ENCODE measurements around the gene KRTAP10-11. TPM values are rescaled to one million over a fixed set of nuclear protein-coding genes. Genes with fewer than 3 reads are reported as not detected.
A peak's percentile ranks its signal among the peaks of the same experiment; 100 is the strongest.
"Not testable (repeated sequence)": the region's sequence is repeated elsewhere in the genome, so short reads cannot be mapped to it uniquely, and the experiment has no call there.

Gene KRTAP10-11
- total RNA-seq, 2 experiments from 2014 or later = not detected

GRCh38 chr21:44617071-44617501, 29.1 kb upstream of the KRTAP10-11 start:
- H3K27ac Mint-ChIP-seq = no peak overlapping the region
- no peak overlapping the region for H3K4me3 Mint-ChIP-seq
- peaks cover 33% of the 10 kb centered on the region for H3K4me1 Mint-ChIP-seq (ENCODE audit: low read depth)
- H3K27me3 Mint-ChIP-seq (ENCODE audit: low read depth) = no peaks in the 10 kb centered on the region
- CTCF ChIA-PET = no interaction called here
- POLR2A ChIA-PET = no interaction called here
- peaks cover 28% of the 10 kb centered on the region for H3K36me3 Mint-ChIP-seq (ENCODE audit: low read depth)
- peaks cover 28% of the 10 kb centered on the region for H3K9me3 Mint-ChIP-seq (ENCODE audit: insufficient read depth)
- ATAC-seq (no peak), DNase-seq (no peak)

GRCh38 chr21:44618504-44618903, 27.7 kb upstream of the KRTAP10-11 start:
- peak overlapping the region; percentile 89 for H3K27ac Mint-ChIP-seq
- ChIA-PET POLR2A (interaction anchor here (0.8 to 1.2 kb wide), 2 partner anchors 33 to 35 kb away, joined by 3 to 4 read pairs; no protein-coding TSS in a partner anchor), CTCF (interaction anchor here (0.8 to 2.1 kb wide), 6 partner anchors 9 to 175 kb away, joined by 3 to 7 read pairs (median 4); partner anchors contain the start of gene KRTAP12-3)
- ATAC-seq = peak; percentile 29
- peaks cover 39% of the 10 kb centered on the region for H3K9me3 Mint-ChIP-seq (ENCODE audit: insufficient read depth)
- no peaks in the 10 kb centered on the region for H3K27me3 Mint-ChIP-seq (ENCODE audit: low read depth)
- no peak for DNase-seq
- peaks cover 33% of the 10 kb centered on the region for H3K4me1 Mint-ChIP-seq (ENCODE audit: low read depth)
- peak overlapping the region; percentile 45 for H3K4me3 Mint-ChIP-seq
- H3K36me3 Mint-ChIP-seq (ENCODE audit: low read depth) = peaks cover 30% of the 10 kb centered on the region

- peaks cover 43% of the 10 kb centered on the region for H3K9me3 Mint-ChIP-seq (ENCODE audit: insufficient read depth)
- peak overlapping the region; percentile 89 for H3K27ac Mint-ChIP-seq
- H3K4me3 Mint-ChIP-seq = peak overlapping the region; percentile 45
- POLR2A ChIA-PET = interaction anchor here (0.8 to 1.2 kb wide), 2 partner anchors 33 to 34 kb away, joined by 3 to 4 read pairs; no protein-coding TSS in a partner anchor
- H3K4me1 Mint-ChIP-seq (ENCODE audit: low read depth) = peaks cover 33% of the 10 kb centered on the region
- H3K36me3 Mint-ChIP-seq (ENCODE audit: low read depth) = peaks cover 33% of the 10 kb centered on the region
- peak; percentile 77 for DNase-seq
- H3K27me3 Mint-ChIP-seq (ENCODE audit: low read depth) = no peaks in the 10 kb centered on the region
- CTCF ChIA-PET = interaction anchor here (0.7 to 2.1 kb wide), 7 partner anchors 8 to 523 kb away, joined by 3 to 7 read pairs (median 4); partner anchors contain the start of gene KRTAP12-3
- peak; percentile 98 for ATAC-seq
Observed at GRCh38 chr21:44618909-44619308, 27.3 kb upstream of the KRTAP10-11 start.

- peaks cover 53% of the 10 kb centered on the region for H3K9me3 Mint-ChIP-seq (ENCODE audit: insufficient read depth)
- peaks cover 4% of the 10 kb centered on the region for H3K27me3 Mint-ChIP-seq (ENCODE audit: low read depth)
- no peak overlapping the region for H3K4me3 Mint-ChIP-seq
- H3K27ac Mint-ChIP-seq = peak overlapping the region; percentile 10
- POLR2A ChIA-PET = no interaction called here
- H3K36me3 Mint-ChIP-seq (ENCODE audit: low read depth) = peaks cover 39% of the 10 kb centered on the region
- CTCF ChIA-PET = interaction anchor here (1.3 to 2.1 kb wide), 2 partner anchors 8 to 38 kb away, joined by 3 to 7 read pairs; partner anchors contain the start of gene KRTAP12-3
- peaks cover 33% of the 10 kb centered on the region for H3K4me1 Mint-ChIP-seq (ENCODE audit: low read depth)
- ATAC-seq (no peak), DNase-seq (no peak)
Observed at GRCh38 chr21:44619886-44620285, 26.3 kb upstream of the KRTAP10-11 start.

GRCh38 chr21:44623575-44623974, 22.6 kb upstream of the KRTAP10-11 start:
- Mint-ChIP-seq H3K27me3 (ENCODE audit: low read depth) (peaks cover 4% of the 10 kb centered on the region), H3K4me3 (no peak overlapping the region), H3K36me3 (ENCODE audit: low read depth) (peaks cover 33% of the 10 kb centered on the region), H3K27ac (no peak overlapping the region), H3K4me1 (ENCODE audit: low read depth) (peaks cover 15% of the 10 kb centered on the region), H3K9me3 (ENCODE audit: insufficient read depth) (peaks cover 49% of the 10 kb centered on the region)
- DNase-seq = no peak
- ChIA-PET POLR2A (no interaction called here), CTCF (no interaction called here)
- ATAC-seq = no peak

GRCh38 chr21:44625756-44626155, 20.5 kb upstream of the KRTAP10-11 start:
- POLR2A ChIA-PET = interaction anchor here (0.6 kb wide), 1 partner anchor 24 kb away, joined by 3 read pairs; no protein-coding TSS in a partner anchor
- H3K27me3 Mint-ChIP-seq (ENCODE audit: low read depth) = peaks cover 4% of the 10 kb centered on the region
- peaks cover 13% of the 10 kb centered on the region for H3K4me1 Mint-ChIP-seq (ENCODE audit: low read depth)
- H3K27ac Mint-ChIP-seq = no peak overlapping the region
- H3K9me3 Mint-ChIP-seq (ENCODE audit: insufficient read depth) = peaks cover 39% of the 10 kb centered on the region
- DNase-seq (no peak), ATAC-seq (no peak)
- H3K4me3 Mint-ChIP-seq = no peak overlapping the region
- H3K36me3 Mint-ChIP-seq (ENCODE audit: low read depth) = peaks cover 24% of the 10 kb centered on the region
- CTCF ChIA-PET = interaction anchor here (1.0 kb wide), 1 partner anchor 115 kb away, joined by 3 read pairs; no protein-coding TSS in a partner anchor

- ATAC-seq (no peak), DNase-seq (no peak)
- Mint-ChIP-seq H3K4me3 (no peak overlapping the region), H3K4me1 (ENCODE audit: low read depth) (peaks cover 15% of the 10 kb centered on the region), H3K27ac (no peak overlapping the region), H3K27me3 (ENCODE audit: low read depth) (peaks cover 4% of the 10 kb centered on the region), H3K9me3 (ENCODE audit: insufficient read depth) (peaks cover 42% of the 10 kb centered on the region), H3K36me3 (ENCODE audit: low read depth) (peaks cover 26% of the 10 kb centered on the region)
- POLR2A ChIA-PET = no interaction called here
- CTCF ChIA-PET = interaction anchor here (1.0 kb wide), 1 partner anchor 116 kb away, joined by 3 read pairs; no protein-coding TSS in a partner anchor
Observed at GRCh38 chr21:44626262-44626661, 20.0 kb upstream of the KRTAP10-11 start.

GRCh38 chr21:44626673-44627143, 19.5 kb upstream of the KRTAP10-11 start, which contains the start of gene KRTAP10-9:
Gene KRTAP10-9 (plus strand): TSS chr21:44627093. CDS start chr21:44627172, 79 bp downstream.
- POLR2A ChIA-PET = no interaction called here
- Mint-ChIP-seq H3K27me3 (ENCODE audit: low read depth) (peaks cover 4% of the 10 kb centered on the region), H3K9me3 (ENCODE audit: insufficient read depth) (peaks cover 46% of the 10 kb centered on the region), H3K4me1 (ENCODE audit: low read depth) (peaks cover 15% of the 10 kb centered on the region), H3K36me3 (ENCODE audit: low read depth) (peaks cover 29% of the 10 kb centered on the region), H3K27ac (no peak within 1 kb of the TSS), H3K4me3 (no peak within 1 kb of the TSS)
- DNase-seq = no peak
- no peak for ATAC-seq
- CTCF ChIA-PET = no interaction called here

- not testable (repeated sequence) for H3K4me3 Mint-ChIP-seq
Observed at GRCh38 chr21:44627181-44627822, 18.9 kb upstream of the KRTAP10-11 start.

GRCh38 chr21:44627831-44628233, 18.4 kb upstream of the KRTAP10-11 start:
- not testable (repeated sequence) for H3K4me3 Mint-ChIP-seq

More at GRCh38 chr21:44627181-44627822, 18.9 kb upstream of the KRTAP10-11 start:
- H3K9me3 Mint-ChIP-seq (ENCODE audit: insufficient read depth) = peaks cover 52% of the 10 kb centered on the region
- peaks cover 31% of the 10 kb centered on the region for H3K36me3 Mint-ChIP-seq (ENCODE audit: low read depth)
- H3K27ac Mint-ChIP-seq; DNase-seq; ATAC-seq; POLR2A ChIA-PET; H3K27me3 Mint-ChIP-seq (ENCODE audit: low read depth): not testable (repeated sequence)
- peaks cover 15% of the 10 kb centered on the region for H3K4me1 Mint-ChIP-seq (ENCODE audit: low read depth)
- CTCF ChIA-PET = interaction anchor here (0.9 kb wide), 1 partner anchor 8 kb away, joined by 3 read pairs; no protein-coding TSS in a partner anchor

GRCh38 chr21:44628707-44629391, 17.4 kb upstream of the KRTAP10-11 start:
- POLR2A ChIA-PET = no interaction called here

More at GRCh38 chr21:44627831-44628233, 18.4 kb upstream of the KRTAP10-11 start:
- H3K27ac Mint-ChIP-seq; H3K27me3 Mint-ChIP-seq (ENCODE audit: low read depth); ATAC-seq; POLR2A ChIA-PET; DNase-seq: not testable (repeated sequence)
- CTCF ChIA-PET = interaction anchor here (0.9 kb wide), 1 partner anchor 9 kb away, joined by 3 read pairs; no protein-coding TSS in a partner anchor
- Mint-ChIP-seq H3K36me3 (ENCODE audit: low read depth) (peaks cover 32% of the 10 kb centered on the region), H3K9me3 (ENCODE audit: insufficient read depth) (peaks cover 48% of the 10 kb centered on the region), H3K4me1 (ENCODE audit: low read depth) (peaks cover 15% of the 10 kb centered on the region)

More at GRCh38 chr21:44628707-44629391, 17.4 kb upstream of the KRTAP10-11 start:
- ATAC-seq = no peak
- Mint-ChIP-seq H3K27me3 (ENCODE audit: low read depth) (peaks cover 6% of the 10 kb centered on the region), H3K36me3 (ENCODE audit: low read depth) (peaks cover 29% of the 10 kb centered on the region), H3K4me3 (no peak overlapping the region), H3K4me1 (ENCODE audit: low read depth) (peaks cover 15% of the 10 kb centered on the region), H3K9me3 (ENCODE audit: insufficient read depth) (peaks cover 47% of the 10 kb centered on the region), H3K27ac (no peak overlapping the region)
- CTCF ChIA-PET = no interaction called here
- DNase-seq = no peak

Data from activated CD8-positive, alpha-beta T cell treated with anti-CD3 and anti-CD28 coated beads, Interleukin-2, amount 10 ng/mL, durations not matched to agents 7 days and 5 days (primary cell).